ENCODE data around the gene U2AF2.

GRCh38 chr19:55649268-55650125 is 5.3 kb upstream of the U2AF2 start:
- TF ChIP-seq CTCF (conservative IDR thresholded peaks at IDR 0.05; ENCODE audit: low read depth, low read length) (no peak), EZH2 (IDR thresholded peaks at IDR 0.05; ENCODE audit: borderline replicate concordance, low read depth, low read length, poor library complexity, severe bottlenecking) (no peak)
